Karpas-422 (cell line): ENCODE results near the gene TUBA8. TPM values are rescaled to one million over a fixed set of nuclear protein-coding genes. Genes with fewer than 3 reads are reported as not detected.
A peak's percentile ranks its signal among the peaks of the same experiment; 100 is the strongest.
"Not testable (repeated sequence)": the region's sequence is repeated elsewhere in the genome, so short reads cannot be mapped to it uniquely, and the experiment has no call there.

Experiments used
- DNase-seq: peaks from one replicate; pipeline ENCODE4 v3.0.0-alpha.2; 2015
- H2AFZ ChIP-seq: fragments of 200-600 bp; sonication (generic); 2 replicates; pipeline ENCODE4 v1.6.1; 2014; ENCODE audit warnings: antibody characterized with exemption, low read length, mixed read lengths
- H3K27ac ChIP-seq: fragments of 200-600 bp; sonication (generic); 2 replicates; pipeline ENCODE4 v1.5.1; 2014; ENCODE audit warnings: mild to moderate bottlenecking, low read length, moderate library complexity
- H3K27me3 ChIP-seq: fragments of 200-600 bp; sonication (generic); 2 replicates; pipeline ENCODE4 v1.6.1; 2014; ENCODE audit warnings: low read length, mixed read lengths
- H3K36me3 ChIP-seq: fragments of 200-600 bp; sonication (generic); 2 replicates; pipeline ENCODE4 v1.6.1; 2014; ENCODE audit warnings: low read length, mixed read lengths; ENCODE audit not compliant: insufficient read depth
- H3K4me1 ChIP-seq: fragments of 200-600 bp; sonication (generic); 2 replicates; pipeline ENCODE4 v1.6.1; 2014; ENCODE audit warnings: mild to moderate bottlenecking, low read length, mixed read lengths
- H3K4me2 ChIP-seq: fragments of 200-600 bp; sonication (generic); 2 replicates; pipeline ENCODE4 v1.6.1; 2014; ENCODE audit warnings: low read length, low read depth, mild to moderate bottlenecking; ENCODE audit not compliant: poor library complexity, severe bottlenecking
- H3K4me3 ChIP-seq: fragments of 200-600 bp; sonication (generic); 2 replicates; pipeline ENCODE4 v1.5.1; 2014; ENCODE audit warnings: mild to moderate bottlenecking, antibody characterized with exemption, low read length, mixed read lengths
- H3K79me2 ChIP-seq: fragments of 200-600 bp; sonication (generic); 2 replicates; pipeline ENCODE4 v1.6.1; 2014; ENCODE audit warnings: mild to moderate bottlenecking, low read length, mixed read lengths
- H3K9ac ChIP-seq: fragments of 200-600 bp; sonication (generic); 2 replicates; pipeline ENCODE4 v1.6.0; 2014; ENCODE audit warnings: low read length
- H3K9me2 ChIP-seq: fragments of 200-600 bp; sonication (generic), shearing (Covaris generic); replicated peaks from 2 replicates; pipeline ENCODE4 v1.6.0; 2014; ENCODE audit warnings: mild to moderate bottlenecking, low read length, moderate library complexity; ENCODE audit not compliant: insufficient read depth
- H3K9me3 ChIP-seq: fragments of 300-700, 200-600 bp; sonication (generic); 2 replicates; pipeline ENCODE4 v1.6.1; 2014; ENCODE audit warnings: low read length, mixed read lengths
- H4K20me1 ChIP-seq: fragments of 200-600 bp; sonication (generic); 2 replicates; pipeline ENCODE4 v1.6.1; 2014; ENCODE audit warnings: mild to moderate bottlenecking, antibody characterized with exemption, low read length, low read depth; ENCODE audit not compliant: insufficient read depth
- total RNA-seq: library from RNA; depleted of rRNA; stranded (reverse); fragments of >200 nt; shearing (Covaris generic); gene quantifications from 2 replicates; pipeline ENCODE4 v1.2.3, GENCODE V29; 2014; ENCODE audit warnings: low replicate concordance

The TUBA8 gene
- total RNA-seq, 1 experiment from 2014 or later: 1.5 TPM

- not testable (repeated sequence) for DNase-seq, H2AFZ ChIP-seq, H3K9me3 ChIP-seq, H3K9me2 ChIP-seq, H3K9ac ChIP-seq, H3K4me3 ChIP-seq, H3K27me3 ChIP-seq, H3K27ac ChIP-seq, H3K79me2 ChIP-seq, H3K36me3 ChIP-seq, H3K4me2 ChIP-seq, H4K20me1 ChIP-seq
- H3K4me1 ChIP-seq: peaks cover 18% of the 10 kb centered on the region
These were observed 4.6 kb upstream of the TUBA8 start for GRCh38 chr22:18105981-18106380.

DNA sequence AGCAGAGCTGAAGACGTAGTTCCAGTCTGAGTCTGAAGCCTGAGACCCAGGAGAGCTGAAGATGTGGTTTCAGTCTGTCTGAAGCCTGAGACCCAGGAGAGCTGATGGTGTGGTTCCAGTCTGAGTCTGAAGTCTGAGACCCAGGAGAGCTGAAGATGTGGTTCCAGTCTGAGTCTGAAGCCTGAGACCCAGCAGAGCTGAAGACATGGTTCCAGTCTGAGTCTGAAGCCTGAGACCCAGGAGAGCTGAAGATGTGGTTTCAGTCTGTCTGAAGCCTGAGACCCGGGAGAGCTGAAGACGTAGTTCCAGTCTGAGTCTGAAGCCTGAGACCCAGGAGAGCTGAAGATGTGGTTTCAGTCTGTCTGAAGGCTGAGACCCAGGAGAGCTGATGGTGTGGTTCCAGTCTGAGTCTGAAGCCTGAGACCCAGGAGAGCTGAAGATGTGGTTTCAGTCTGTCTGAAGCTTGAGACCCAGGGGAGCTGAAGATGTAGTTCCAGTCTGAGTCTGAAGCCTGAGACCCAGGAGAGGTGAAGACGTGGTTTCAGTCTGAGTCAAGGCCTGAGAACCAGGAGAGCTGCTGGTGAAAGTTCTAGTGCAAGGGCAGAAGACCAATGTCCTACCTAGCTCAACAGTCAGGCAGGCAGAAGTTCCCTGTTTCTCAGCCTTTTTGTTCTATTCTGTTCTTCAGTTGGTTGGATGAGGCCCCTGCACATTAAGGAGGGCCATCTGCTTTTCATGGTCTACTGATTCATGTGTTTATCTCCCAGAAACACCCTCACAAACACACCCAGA lies 3.9 kb upstream of the TUBA8 start:
- not testable (repeated sequence) for H3K27me3 ChIP-seq, DNase-seq, H3K4me2 ChIP-seq, H3K9ac ChIP-seq, H3K9me3 ChIP-seq, H3K79me2 ChIP-seq, H4K20me1 ChIP-seq, H3K9me2 ChIP-seq, H3K27ac ChIP-seq, H3K36me3 ChIP-seq, H2AFZ ChIP-seq, H3K4me3 ChIP-seq
- peaks cover 20% of the 10 kb centered on the region for H3K4me1 ChIP-seq

GRCh38 chr22:18108187-18108586 lies 2.4 kb upstream of the TUBA8 start:
- DNase-seq: no peak
- Histone ChIP-seq H3K4me3 (no peak overlapping the region), H3K27me3 (no peaks in the 10 kb centered on the region), H3K27ac (no peak overlapping the region), H3K4me2 (no peak overlapping the region), H3K9me3 (peaks cover 4% of the 10 kb centered on the region), H4K20me1 (no peaks in the 10 kb centered on the region), H3K79me2 (no peaks in the 10 kb centered on the region), H3K4me1 (peaks cover 20% of the 10 kb centered on the region), H3K9ac (no peak overlapping the region), H3K36me3 (no peaks in the 10 kb centered on the region; the same call in 1 of the 2 replicates), H2AFZ (no peak overlapping the region), H3K9me2 (no peaks in the 10 kb centered on the region)

GRCh38 chr22:18109410-18110193 lies 1.0 kb upstream of the TUBA8 start:
- Histone ChIP-seq H4K20me1 (no peaks in the 10 kb centered on the region), H3K4me2 (peak overlapping the region; percentile 64), H3K4me3 (peak overlapping the region; percentile 63; the same call in 1 of the 2 replicates), H3K27ac (no peak overlapping the region), H3K27me3 (no peaks in the 10 kb centered on the region), H3K9ac (peak overlapping the region; percentile 61), H3K36me3 (no peaks in the 10 kb centered on the region; the same call in 1 of the 2 replicates), H3K79me2 (no peaks in the 10 kb centered on the region), H3K4me1 (peaks cover 20% of the 10 kb centered on the region), H3K9me3 (peaks cover 4% of the 10 kb centered on the region), H2AFZ (peak overlapping the region; percentile 31; the same call in 1 of the 2 replicates), H3K9me2 (no peaks in the 10 kb centered on the region)
- DNase-seq: no peak

DNA sequence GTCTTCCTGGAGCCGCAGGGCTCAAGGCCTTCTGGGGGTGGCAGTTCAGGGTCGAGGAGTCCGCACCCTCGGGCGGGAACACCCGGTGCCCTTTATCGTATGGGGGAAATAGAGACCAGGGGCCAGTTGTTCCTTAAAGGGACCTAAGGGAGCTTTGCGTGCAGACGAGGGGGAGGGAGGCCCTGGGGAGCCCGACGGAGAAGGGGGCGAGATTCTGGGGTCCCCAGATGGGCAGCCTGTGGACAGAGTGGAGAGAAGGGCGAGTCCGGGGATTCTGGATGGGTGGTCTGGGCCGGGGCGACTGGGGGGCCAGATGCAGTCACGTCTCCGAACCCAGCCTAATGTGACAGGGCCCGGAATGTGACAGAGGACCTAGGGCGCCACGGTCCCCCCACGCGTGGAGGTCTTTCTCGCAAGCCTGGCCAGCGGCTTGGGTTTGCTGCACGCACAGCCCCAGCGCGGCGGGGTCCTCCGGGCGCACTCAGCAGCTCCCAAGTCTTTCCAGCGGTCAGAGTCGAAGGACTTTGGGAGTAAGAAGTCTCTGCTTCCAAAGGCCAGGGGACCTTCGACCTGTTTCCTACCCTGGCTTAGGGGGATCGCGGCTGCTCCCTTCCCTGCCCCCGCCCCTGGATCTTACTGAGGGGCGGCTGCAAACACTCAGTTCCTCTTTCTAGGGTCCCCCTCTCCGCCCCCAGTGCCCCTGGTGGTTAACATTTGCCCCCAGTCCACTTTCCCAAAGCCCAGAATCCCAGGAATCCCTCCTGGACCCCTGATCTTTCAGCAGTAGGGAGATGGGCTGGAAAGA lies 547 bp downstream of the TUBA8 start:
- peak overlapping the region; percentile 31; the same call in 1 of the 2 replicates for H2AFZ ChIP-seq
- no peaks in the 10 kb centered on the region; the same call in 1 of the 2 replicates for H3K36me3 ChIP-seq
- H4K20me1 ChIP-seq: no peaks in the 10 kb centered on the region
- no peaks in the 10 kb centered on the region for H3K9me3 ChIP-seq
- no peaks in the 10 kb centered on the region for H3K79me2 ChIP-seq
- H3K4me3 ChIP-seq: peak overlapping the region; percentile 63
- H3K27me3 ChIP-seq: no peaks in the 10 kb centered on the region
- no peaks in the 10 kb centered on the region for H3K9me2 ChIP-seq
- H3K9ac ChIP-seq: peak overlapping the region; percentile 61
- peaks cover 20% of the 10 kb centered on the region for H3K4me1 ChIP-seq
- DNase-seq: no peak
- H3K4me2 ChIP-seq: peak overlapping the region; percentile 64
- no peak overlapping the region for H3K27ac ChIP-seq

DNA sequence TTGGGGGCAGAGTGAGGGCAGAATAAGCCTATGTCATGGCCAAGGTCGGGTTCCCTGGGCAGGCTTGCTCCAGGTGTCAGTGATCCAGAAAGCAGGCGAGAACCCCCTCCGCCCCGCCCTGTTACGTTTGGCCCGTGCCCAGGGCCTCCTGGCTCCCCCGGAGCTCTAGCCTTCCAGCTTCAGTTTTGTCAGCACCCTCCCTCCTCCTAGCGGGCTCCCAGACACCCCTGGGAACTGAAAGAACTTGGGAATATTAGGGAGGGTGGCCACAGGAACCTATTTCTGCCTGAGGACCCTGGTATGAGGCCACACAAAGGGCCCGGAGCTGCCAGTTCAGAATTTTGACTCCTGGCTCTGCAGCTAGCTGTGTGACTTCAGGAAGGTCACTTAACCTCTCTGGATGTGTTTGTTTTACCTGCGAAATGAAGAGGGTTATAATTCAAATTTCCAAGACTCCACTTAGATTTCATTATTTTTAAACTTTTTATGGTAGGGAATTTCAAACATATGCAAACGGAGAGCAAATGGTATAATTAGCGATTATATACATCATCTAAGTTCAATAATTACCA lies 1.2 kb downstream of the TUBA8 start:
- DNase-seq: no peak
- peaks cover 20% of the 10 kb centered on the region for H3K4me1 ChIP-seq
- 0 out of 2 replicates have a peak, but pooled peaks cover 5% of the 10 kb centered on the region for H4K20me1 ChIP-seq
- H2AFZ ChIP-seq: no peak overlapping the region
- H3K9me2 ChIP-seq: no peaks in the 10 kb centered on the region
- no peak overlapping the region for H3K4me2 ChIP-seq
- H3K79me2 ChIP-seq: no peaks in the 10 kb centered on the region
- no peak overlapping the region for H3K27ac ChIP-seq
- H3K4me3 ChIP-seq: no peak overlapping the region
- H3K9me3 ChIP-seq: no peaks in the 10 kb centered on the region
- H3K27me3 ChIP-seq: no peaks in the 10 kb centered on the region
- H3K36me3 ChIP-seq: no peaks in the 10 kb centered on the region
- H3K9ac ChIP-seq: no peak overlapping the region

DNA sequence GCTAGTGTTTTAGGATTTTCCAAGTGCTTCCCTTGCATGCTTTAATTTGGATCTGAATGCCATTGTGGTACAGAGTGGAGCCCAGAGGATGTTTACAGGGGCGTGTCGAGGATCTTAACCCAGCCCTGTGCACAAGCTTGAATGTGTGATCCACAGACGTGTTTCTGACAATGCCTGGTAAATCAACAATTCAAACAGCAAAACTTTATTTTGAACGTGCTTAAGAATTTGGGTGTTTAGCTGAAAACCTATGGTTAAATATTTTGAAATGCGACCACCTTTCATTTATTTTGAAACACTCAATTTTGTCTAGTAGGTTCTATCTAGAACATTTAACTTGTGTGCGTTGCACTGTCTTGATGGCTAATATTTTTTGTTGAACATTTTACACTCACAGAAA lies 1.8 kb downstream of the TUBA8 start:
- no peak for DNase-seq
- no peaks in the 10 kb centered on the region for H3K36me3 ChIP-seq
- no peaks in the 10 kb centered on the region for H3K27me3 ChIP-seq
- H3K79me2 ChIP-seq: no peaks in the 10 kb centered on the region
- no peak overlapping the region for H3K4me2 ChIP-seq
- no peak overlapping the region for H3K4me3 ChIP-seq
- no peak overlapping the region for H2AFZ ChIP-seq
- 0 out of 2 replicates have a peak, but pooled peaks cover 5% of the 10 kb centered on the region for H4K20me1 ChIP-seq
- H3K9me2 ChIP-seq: no peaks in the 10 kb centered on the region
- no peak overlapping the region for H3K27ac ChIP-seq
- H3K4me1 ChIP-seq: peaks cover 20% of the 10 kb centered on the region
- H3K9ac ChIP-seq: no peak overlapping the region
- H3K9me3 ChIP-seq: no peaks in the 10 kb centered on the region
